Sigmoid colon (tissue), 4 donors: ENCODE results near the gene ALDH3B2.

ENCODE experiments used
- EP300 ChIP-seq, 4 donors: sonication (generic); formaldehyde crosslinking; IDR thresholded peaks; one replicate each; pipeline ENCODE4 v1.6.1; 2017; ENCODE audit warnings: antibody characterized with exemption in 4 of 4
- POLR2A ChIP-seq, 2 donors: fragments of 450-650 bp; IDR thresholded peaks; one replicate each; pipeline ENCODE4 v1.6.1; 2016; ENCODE audit warnings: antibody characterized with exemption in 2 of 2, mild to moderate bottlenecking in 2 of 2, moderate library complexity in 2 of 2
- TF ChIP-seq, protein P1 (sequence below), 4 experiments: fragments of 450-650 bp in 3 of 4; fragments of 200-600 bp in 1 of 4; IDR thresholded peaks; one replicate each; pipeline ENCODE4 v1.5.1; 2016 to 2019; ENCODE audit warnings: antibody characterized with exemption in 4 of 4, mild to moderate bottlenecking in 3 of 4, moderate library complexity in 2 of 4

DNA sequence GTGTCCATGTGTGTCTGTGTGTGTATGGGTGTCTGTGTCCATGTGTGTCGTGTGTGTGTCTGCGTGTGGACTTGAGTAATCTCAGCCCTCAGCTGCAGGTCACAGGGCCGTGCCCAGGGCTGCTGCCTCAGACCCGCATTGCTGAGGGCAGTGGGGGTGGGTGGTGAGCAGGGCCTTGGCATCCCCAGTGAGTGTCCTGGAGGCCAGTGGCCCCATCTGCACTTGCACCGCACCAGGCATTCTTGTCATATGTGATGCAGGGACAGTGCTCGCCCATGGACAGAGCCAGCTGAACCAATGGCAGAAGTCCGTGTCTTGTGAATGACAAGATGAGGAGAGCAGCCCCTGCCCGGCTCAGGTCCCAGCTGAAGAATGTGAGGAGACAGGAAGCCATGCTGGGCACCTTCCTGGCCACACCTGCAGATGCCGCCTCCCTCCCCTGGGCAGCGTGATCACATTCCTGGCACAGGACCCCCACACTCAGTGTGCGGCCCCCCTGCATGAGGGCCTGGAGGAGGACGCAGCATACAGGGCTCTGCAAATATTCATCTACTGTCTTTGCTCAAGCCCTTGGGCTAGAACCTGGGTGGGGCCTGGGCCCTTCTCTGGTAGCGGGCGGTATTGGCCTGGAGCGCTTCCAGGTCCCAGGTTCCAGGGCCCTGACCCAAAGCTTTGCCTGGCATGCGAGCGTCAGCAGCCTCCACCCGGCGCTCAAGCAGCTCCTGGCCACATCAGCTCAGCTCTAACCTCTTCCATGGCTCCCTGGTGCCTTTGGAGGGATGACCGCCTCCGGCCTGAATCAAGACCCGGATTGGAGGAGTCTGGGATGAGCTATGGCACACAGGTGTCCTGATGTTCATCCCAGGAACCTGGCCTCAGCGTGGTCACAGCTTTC lies 3.9 kb downstream of the ALDH3B2 start:
- TF ChIP-seq, protein P1, sequence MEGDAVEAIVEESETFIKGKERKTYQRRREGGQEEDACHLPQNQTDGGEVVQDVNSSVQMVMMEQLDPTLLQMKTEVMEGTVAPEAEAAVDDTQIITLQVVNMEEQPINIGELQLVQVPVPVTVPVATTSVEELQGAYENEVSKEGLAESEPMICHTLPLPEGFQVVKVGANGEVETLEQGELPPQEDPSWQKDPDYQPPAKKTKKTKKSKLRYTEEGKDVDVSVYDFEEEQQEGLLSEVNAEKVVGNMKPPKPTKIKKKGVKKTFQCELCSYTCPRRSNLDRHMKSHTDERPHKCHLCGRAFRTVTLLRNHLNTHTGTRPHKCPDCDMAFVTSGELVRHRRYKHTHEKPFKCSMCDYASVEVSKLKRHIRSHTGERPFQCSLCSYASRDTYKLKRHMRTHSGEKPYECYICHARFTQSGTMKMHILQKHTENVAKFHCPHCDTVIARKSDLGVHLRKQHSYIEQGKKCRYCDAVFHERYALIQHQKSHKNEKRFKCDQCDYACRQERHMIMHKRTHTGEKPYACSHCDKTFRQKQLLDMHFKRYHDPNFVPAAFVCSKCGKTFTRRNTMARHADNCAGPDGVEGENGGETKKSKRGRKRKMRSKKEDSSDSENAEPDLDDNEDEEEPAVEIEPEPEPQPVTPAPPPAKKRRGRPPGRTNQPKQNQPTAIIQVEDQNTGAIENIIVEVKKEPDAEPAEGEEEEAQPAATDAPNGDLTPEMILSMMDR (IDR thresholded peaks at IDR 0.05): no peak
- TF ChIP-seq POLR2A (IDR thresholded peaks at IDR 0.05): no peak
- TF ChIP-seq EP300 (IDR thresholded peaks at IDR 0.05): no peak
